GM12872 (cell line): ENCODE data around the gene TFIP11.

Source experiments
- CTCF ChIP-seq: IDR thresholded peaks from 3 replicates; pipeline ENCODE4 v1.5.1; 2011; ENCODE audit warnings: low read depth, mild to moderate bottlenecking, low read length, moderate library complexity; ENCODE audit not compliant: insufficient read depth

Gene TFIP11

GRCh38 chr22:26547837-26548236 lies 35.6 kb upstream of the TFIP11 start:
- no peak for TF ChIP-seq CTCF

GRCh38 chr22:26547426-26547825 lies 35.2 kb upstream of the TFIP11 start:
- no peak for TF ChIP-seq CTCF

GRCh38 chr22:26546282-26546681 lies 34.0 kb upstream of the TFIP11 start:
- no peak for TF ChIP-seq CTCF

GRCh38 chr22:26545827-26546226 lies 33.6 kb upstream of the TFIP11 start:
- no peak for TF ChIP-seq CTCF

GRCh38 chr22:26545385-26545784 lies 33.1 kb upstream of the TFIP11 start:
- TF ChIP-seq CTCF, result no peak

GRCh38 chr22:26544489-26544888 lies 32.2 kb upstream of the TFIP11 start:
- TF ChIP-seq CTCF, result no peak

- no peak for TF ChIP-seq CTCF
Observed at GRCh38 chr22:26542831-26543230, 30.6 kb upstream of the TFIP11 start.
